IMR-90 (cell line): ENCODE measurements around the gene VEZT. TPM values are rescaled to one million over a fixed set of nuclear protein-coding genes. Genes with fewer than 3 reads are reported as not detected.

ENCODE experiments used
- ATAC-seq: fragments of 200-7000 bp; cut with Tn5 transposase; 2 replicates; pipeline ENCODE4 v1.9.1; 2020; ENCODE audit warnings: low read depth, mild to moderate bottlenecking, moderate library complexity
- BruUV-seq: library from RNA; stranded (reverse); fragments of 400-500 nt; replicated peaks from 2 replicates; lab custom pipeline; 2021; lab: Mats Ljungman, UMichigan
- CTCF ChIA-PET: fragments of 300-600 bp; formaldehyde crosslinking; extraction: SDS; loops from one replicate; lab custom pipeline; 2021; ENCODE audit warnings: antibody characterized with exemption; lab: Yijun Ruan, JAX
- POLR2A ChIA-PET: fragments of 300-600 bp; sonication (Branson Sonifier 250); formaldehyde crosslinking; loops from one replicate; lab custom pipeline; 2022; ENCODE audit warnings: antibody characterized with exemption; ENCODE audit not compliant: unreplicated experiment; lab: Charles Lee
- DNase-seq: peaks from one replicate; pipeline ENCODE4 v3.0.0; 2013
- H2AFZ ChIP-seq: replicated peaks from 2 replicates; pipeline ENCODE3; 2013; ENCODE audit warnings: low read length, mild to moderate bottlenecking; ENCODE audit not compliant: poor library complexity
- H2AK5ac ChIP-seq: 2 replicates; pipeline ENCODE4 v1.6.1; 2013; ENCODE audit warnings: low read depth, low read length, inconsistent platforms
- H2AK9ac ChIP-seq: replicated peaks from 2 replicates; pipeline ENCODE3; 2013; ENCODE audit warnings: mild to moderate bottlenecking, low read depth, low read length, moderate library complexity; ENCODE audit not compliant: poor library complexity
- H2BK120ac ChIP-seq: 2 replicates; pipeline ENCODE4 v1.6.1; 2013; ENCODE audit warnings: low read depth, low read length, inconsistent platforms
- H2BK15ac ChIP-seq: 3 replicates; pipeline ENCODE4 v1.6.1; 2013; ENCODE audit warnings: low read depth, low read length, inconsistent platforms
- H2BK20ac ChIP-seq: 2 replicates; pipeline ENCODE4 v1.6.1; 2013; ENCODE audit warnings: low read depth, mild to moderate bottlenecking, inconsistent platforms, low read length, moderate library complexity
- H2BK5ac ChIP-seq: 2 replicates; pipeline ENCODE4 v1.6.1; 2013; ENCODE audit warnings: mild to moderate bottlenecking, low read depth, low read length, inconsistent platforms; ENCODE audit not compliant: poor library complexity, severe bottlenecking
- H3K14ac ChIP-seq: replicated peaks from 2 replicates; pipeline ENCODE4 v1.6.1; 2013; ENCODE audit warnings: low read depth, low read length, inconsistent platforms
- H3K18ac ChIP-seq: 2 replicates; pipeline ENCODE4 v1.6.1; 2013; ENCODE audit warnings: low read depth, low read length, control low read depth
- H3K23ac ChIP-seq: 2 replicates; pipeline ENCODE4 v1.6.1; 2013; ENCODE audit warnings: low read depth, low read length, inconsistent platforms
- H3K27ac ChIP-seq: 2 replicates; pipeline ENCODE4 v1.5.1; 2013; ENCODE audit warnings: mild to moderate bottlenecking, control low read depth, low read length; ENCODE audit not compliant: insufficient read depth
- H3K27me3 ChIP-seq: 2 replicates; pipeline ENCODE4 v1.6.1; 2013; ENCODE audit warnings: low read length; ENCODE audit not compliant: control insufficient read depth, insufficient read depth
- H3K36me3 ChIP-seq: 2 replicates; pipeline ENCODE4 v1.6.1; 2013; ENCODE audit warnings: low read length, mixed read lengths; ENCODE audit not compliant: control insufficient read depth, insufficient read depth
- H3K4ac ChIP-seq: 2 replicates; pipeline ENCODE4 v1.6.1; 2013; ENCODE audit warnings: low read depth, low read length, inconsistent platforms
- H3K4me1 ChIP-seq: 2 replicates; pipeline ENCODE4 v1.6.1; 2013; ENCODE audit warnings: low read length, mixed read lengths; ENCODE audit not compliant: control insufficient read depth, insufficient read depth
- H3K4me2 ChIP-seq: 2 replicates; pipeline ENCODE4 v1.6.1; 2013; ENCODE audit warnings: low read depth, mild to moderate bottlenecking, control low read depth, low read length, moderate library complexity
- H3K4me3 ChIP-seq: 2 replicates; pipeline ENCODE4 v1.5.1; 2013; ENCODE audit warnings: low read depth, mild to moderate bottlenecking, control low read depth, low read length, moderate library complexity; ENCODE audit not compliant: insufficient read depth
- H3K56ac ChIP-seq: 2 replicates; pipeline ENCODE4 v1.6.1; 2013; ENCODE audit warnings: low read length, inconsistent platforms; ENCODE audit not compliant: insufficient read depth; ENCODE audit errors: extremely low read depth
- H3K79me1 ChIP-seq, 2 experiments: 2 replicates each; pipeline ENCODE4 v1.6.1; 2013; ENCODE audit warnings: low read length in 2 of 2, inconsistent platforms in 1 of 2, low read depth in 1 of 2
- H3K9ac ChIP-seq: 2 replicates; pipeline ENCODE4 v1.6.1; 2013; ENCODE audit warnings: low read depth, low read length, control low read depth
- H3K9me1 ChIP-seq: 2 replicates; pipeline ENCODE4 v1.6.1; 2013; ENCODE audit warnings: low read length, inconsistent platforms; ENCODE audit not compliant: insufficient read depth
- H3K9me3 ChIP-seq: 2 replicates; pipeline ENCODE4 v1.6.1; 2013; ENCODE audit warnings: low read length; ENCODE audit not compliant: control insufficient read depth, insufficient read depth
- H4K20me1 ChIP-seq: 2 replicates; pipeline ENCODE4 v1.6.1; 2013; ENCODE audit warnings: low read length, inconsistent platforms; ENCODE audit not compliant: insufficient read depth
- H4K5ac ChIP-seq: 2 replicates; pipeline ENCODE4 v1.6.1; 2013; ENCODE audit warnings: mild to moderate bottlenecking, low read depth, low read length, control low read depth
- H4K8ac ChIP-seq, 2 experiments: 2 replicates each; pipeline ENCODE4 v1.6.1; 2013; ENCODE audit warnings: low read depth in 2 of 2, low read length in 2 of 2, control low read depth in 1 of 2, inconsistent platforms in 1 of 2
- H4K91ac ChIP-seq: 2 replicates; pipeline ENCODE4 v1.6.1; 2013; ENCODE audit warnings: low read depth, low read length, inconsistent platforms; ENCODE audit not compliant: insufficient read depth
- BHLHE40 ChIP-seq: fragments of 150-350 bp; IDR thresholded peaks from 2 replicates; pipeline ENCODE4 v1.6.1; 2016; ENCODE audit warnings: mild to moderate bottlenecking, low read depth, low read length
- CEBPB ChIP-seq: IDR thresholded peaks from 2 replicates; pipeline ENCODE4 v1.6.1; 2012; ENCODE audit warnings: low read depth, low read length, improper control_type of control experiment
- CHD1 ChIP-seq: IDR thresholded peaks from 2 replicates; pipeline ENCODE4 v1.6.1; 2012; ENCODE audit warnings: low read depth, low read length, improper control_type of control experiment
- CTCF ChIP-seq: conservative IDR thresholded peaks from 2 replicates; pipeline ENCODE4 v1.5.1; 2012; ENCODE audit warnings: mild to moderate bottlenecking, low read depth, low read length, improper control_type of control experiment
- ELK1 ChIP-seq: fragments of 150-350 bp; IDR thresholded peaks from 2 replicates; pipeline ENCODE4 v1.6.1; 2016; ENCODE audit warnings: low read depth, mild to moderate bottlenecking, low read length, moderate library complexity, borderline replicate concordance
- FOS ChIP-seq: fragments of 150-350 bp; IDR thresholded peaks from 2 replicates; pipeline ENCODE4 v1.6.1; 2016; ENCODE audit warnings: low read depth, low read length
- MAFK ChIP-seq: IDR thresholded peaks from 2 replicates; pipeline ENCODE4 v1.6.1; 2012; ENCODE audit warnings: low read depth, low read length, improper control_type of control experiment
- MAZ ChIP-seq: IDR thresholded peaks from 2 replicates; pipeline ENCODE4 v1.6.1; 2012; ENCODE audit warnings: low read depth, mild to moderate bottlenecking, low read length, improper control_type of control experiment, moderate library complexity, borderline replicate concordance
- MXI1 ChIP-seq: IDR thresholded peaks from 2 replicates; pipeline ENCODE4 v1.6.1; 2012; ENCODE audit warnings: low read depth, mild to moderate bottlenecking, low read length, moderate library complexity, borderline replicate concordance
- NFE2L2 ChIP-seq: fragments of 150-350 bp; IDR thresholded peaks from 2 replicates; pipeline ENCODE4 v1.6.1; 2016; ENCODE audit warnings: low read depth, mild to moderate bottlenecking, low read length
- POLR2A ChIP-seq: IDR thresholded peaks from 2 replicates; pipeline ENCODE4 v1.6.1; 2012; ENCODE audit warnings: mild to moderate bottlenecking, low read depth, low read length
- RAD21 ChIP-seq: IDR thresholded peaks from 2 replicates; pipeline ENCODE4 v1.6.1; 2012; ENCODE audit warnings: low read length, improper control_type of control experiment
- RCOR1 ChIP-seq: IDR thresholded peaks from 2 replicates; pipeline ENCODE4 v1.6.1; 2012; ENCODE audit warnings: mild to moderate bottlenecking, low read length, improper control_type of control experiment; ENCODE audit not compliant: insufficient replicate concordance
- RFX5 ChIP-seq: IDR thresholded peaks from 2 replicates; pipeline ENCODE4 v1.8.0; 2012; ENCODE audit warnings: low read depth, mild to moderate bottlenecking, low read length, moderate library complexity
- SMC3 ChIP-seq: fragments of 150-350 bp; IDR thresholded peaks from 2 replicates; pipeline ENCODE4 v1.6.1; 2016; ENCODE audit warnings: low read depth, mild to moderate bottlenecking, antibody characterized with exemption, low read length, moderate library complexity
- USF2 ChIP-seq: fragments of 150-350 bp; IDR thresholded peaks from 2 replicates; pipeline ENCODE4 v1.6.1; 2017; ENCODE audit warnings: mild to moderate bottlenecking, antibody characterized with exemption, low read length, low read depth
- dilution Hi-C: fragments of 300-500 bp; cut with HindIII; formaldehyde crosslinking; loops from one replicate; pipeline ENCODE4 v1.14.3; 2018; ENCODE audit warnings: low sequenced_read_pairs; ENCODE audit not compliant: unreplicated experiment
- in situ Hi-C: fragments of 300-500 bp; cut with MboI; formaldehyde crosslinking; loops from 3 replicates; pipeline ENCODE4 v1.14.3; 2019; ENCODE audit warnings: low sequenced_read_pairs, inconsistent platforms, mixed read lengths
- intact Hi-C: fragments of 100-400 bp; cut with micrococcal nuclease; formaldehyde crosslinking; loops from 2 replicates; pipeline ENCODE4 v1.10.0; 2022
- polyA plus RNA-seq, 3 experiments: library from polyadenylated mRNA; depleted of rRNA; stranded (reverse); fragments of >200 nt; gene quantifications; 2 replicates each; pipeline ENCODE4 v1.2.3, GENCODE V29; 2012; ENCODE audit warnings: low replicate concordance in 1 of 3
- total RNA-seq: library from RNA; depleted of rRNA; stranded (reverse); fragments of >200 nt; gene quantifications from 2 replicates; pipeline ENCODE4 v1.2.3, GENCODE V29; 2012

Gene VEZT
- total and polyA plus RNA-seq, 2 of the 4 experiments (the other 2 are of a cell fraction) = 54.5 to 90.2 TPM

- no peak overlapping the region for H4K91ac ChIP-seq
- no peak overlapping the region for H3K56ac ChIP-seq
- H3K4me3 ChIP-seq = no peak overlapping the region
- POLR2A ChIA-PET = interaction anchor here (0.6 to 0.7 kb wide), 3 partner anchors 156 to 288 kb away, joined by 3 to 6 read pairs (median 4); no protein-coding TSS in a partner anchor
- dilution Hi-C loops (no loop called here), intact Hi-C loops (no loop called here), in situ Hi-C loops (no loop called here)
- TF ChIP-seq RAD21 (no peak), CHD1 (no peak), NFE2L2 (no peak), SMC3 (no peak), RCOR1 (no peak), MXI1 (no peak), BHLHE40 (no peak), RFX5 (no peak), FOS (no peak), MAZ (no peak), POLR2A (no peak), ELK1 (no peak), CTCF (no peak), USF2 (no peak), MAFK (no peak), CEBPB (no peak)
- peaks cover 11 to 46% of the 10 kb centered on the region in 2 experiments; a peak in 3 of 4 replicates for H3K79me1 ChIP-seq
- no peaks in the 10 kb centered on the region for H3K9me1 ChIP-seq
- H2BK120ac ChIP-seq = no peak overlapping the region
- no peak overlapping the region for H3K18ac ChIP-seq
- no peak overlapping the region for H3K4ac ChIP-seq
- 0 out of 2 replicates have a peak overlapping the region, but pooled peaks have one; percentile 7 for H3K14ac ChIP-seq
- no peak overlapping the region for H4K8ac ChIP-seq
- BruUV-seq = no TSS peak
- H3K9ac ChIP-seq = no peak overlapping the region
- H3K23ac ChIP-seq = no peak overlapping the region
- H4K5ac ChIP-seq = no peak overlapping the region; the same call in 1 of the 2 replicates
- no peak overlapping the region for H2BK20ac ChIP-seq
- ATAC-seq = no peak
- CTCF ChIA-PET = interaction anchor here (0.7 to 0.9 kb wide), 5 partner anchors 10 to 508 kb away, joined by 3 to 7 read pairs (median 6); partner anchors contain the start of genes FGD6 and VEZT
- peak overlapping the region; percentile 59; the same call in 1 of the 2 replicates for H3K4me2 ChIP-seq
- peaks cover 5% of the 10 kb centered on the region; the same call in 1 of the 2 replicates for H3K4me1 ChIP-seq
- peaks cover 5% of the 10 kb centered on the region; the same call in 1 of the 2 replicates for H4K20me1 ChIP-seq
- H3K9me3 ChIP-seq = no peaks in the 10 kb centered on the region
- H2BK5ac ChIP-seq = peak overlapping the region; percentile 4
- H2BK15ac ChIP-seq = no peak overlapping the region
- no peak overlapping the region for H2AK9ac ChIP-seq
- no peaks in the 10 kb centered on the region for H3K36me3 ChIP-seq
- no peak overlapping the region for H2AK5ac ChIP-seq
- H3K27me3 ChIP-seq = no peaks in the 10 kb centered on the region
- no peak overlapping the region for H3K27ac ChIP-seq
- DNase-seq = no peak
- no peak overlapping the region for H2AFZ ChIP-seq
Measured at GRCh38 chr12:95230313-95230712, 12.7 kb downstream of the VEZT start.
